IPS DF 6.9 (cell line): Measurements from ENCODE around the gene ABHD8.

Source experiments
- DNase-seq: peaks from one replicate; pipeline ENCODE4 v3.0.0-alpha.2; 2013; ENCODE audit warnings: low read depth, low spot score
- H3K27ac ChIP-seq: one replicate; pipeline ENCODE4 v1.5.1; 2013; ENCODE audit warnings: low read length, control low read depth
- H3K27me3 ChIP-seq: 2 replicates; pipeline ENCODE4 v1.6.1; 2013; ENCODE audit warnings: mild to moderate bottlenecking, low read length; ENCODE audit not compliant: control insufficient read depth, insufficient read depth
- H3K36me3 ChIP-seq: 2 replicates; pipeline ENCODE4 v1.6.1; 2013; ENCODE audit warnings: low read length; ENCODE audit not compliant: control insufficient read depth, insufficient read depth
- H3K4me1 ChIP-seq: 2 replicates; pipeline ENCODE4 v1.6.1; 2013; ENCODE audit warnings: low read length; ENCODE audit not compliant: control insufficient read depth, insufficient read depth
- H3K4me3 ChIP-seq: 2 replicates; pipeline ENCODE4 v1.5.1; 2013; ENCODE audit warnings: mild to moderate bottlenecking, low read length
- H3K9me3 ChIP-seq: 2 replicates; pipeline ENCODE4 v1.6.1; 2013; ENCODE audit warnings: low read length, inconsistent platforms; ENCODE audit not compliant: control insufficient read depth, insufficient read depth
- WGBS: extraction: QIAGEN DNeasy Blood & Tissue Kit; methylation state at CpG from one replicate; pipeline ENCODE4 v1.1.7; 2013; ENCODE audit warnings: mixed read lengths, missing lambda C conversion rate; ENCODE audit not compliant: insufficient read length, insufficient coverage; 5-methylcytosine and 5-hydroxymethylcytosine counted together

ABHD8 gene

DNA sequence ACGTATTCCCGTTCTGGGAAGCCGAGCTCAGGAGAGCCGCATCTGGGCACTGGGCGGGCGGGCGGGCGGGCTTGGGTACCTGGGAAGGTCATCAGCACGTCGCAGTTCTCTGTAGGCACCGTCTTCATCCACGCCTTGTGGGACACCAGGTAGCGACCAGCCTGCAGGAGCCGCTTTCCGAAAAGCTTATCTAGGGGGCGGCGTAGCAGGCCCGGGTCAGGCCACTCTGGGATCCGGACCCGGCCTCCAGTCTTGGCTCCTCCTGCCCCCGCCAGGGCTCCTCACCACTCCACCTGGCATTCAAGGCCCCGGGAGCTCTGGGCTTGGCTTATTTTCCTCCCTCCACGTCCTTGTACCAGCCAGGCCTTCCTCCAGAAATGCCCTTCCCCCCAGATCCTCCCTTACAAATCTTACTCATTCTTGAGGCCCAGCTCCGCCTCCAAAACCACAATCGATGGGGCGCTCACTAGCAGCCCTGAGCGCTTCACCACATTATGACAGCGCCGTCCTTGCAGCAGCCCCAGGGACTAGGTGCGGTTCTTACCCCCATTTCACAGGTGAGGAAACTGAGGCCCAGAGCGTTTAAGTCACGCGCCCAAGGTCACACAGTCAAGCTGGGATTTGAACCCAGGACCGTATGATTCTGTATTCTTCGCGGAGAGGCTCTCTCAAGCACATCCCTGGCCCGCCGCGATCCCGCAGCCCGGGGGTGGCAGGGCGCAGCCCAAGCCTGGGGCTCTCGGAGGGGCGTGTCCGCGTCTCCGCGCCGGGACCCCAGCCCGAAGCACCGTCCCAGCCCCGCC lies 30.6 kb upstream of the ABHD8 start:
- no peaks in the 10 kb centered on the region for H3K9me3 ChIP-seq
- H3K4me1 ChIP-seq, result peaks cover 9% of the 10 kb centered on the region; the same call in 1 of the 2 replicates
- no peaks in the 10 kb centered on the region for H3K27me3 ChIP-seq
- DNase-seq, result no peak
- H3K36me3 ChIP-seq, result no peaks in the 10 kb centered on the region
- H3K27ac ChIP-seq, result no peak overlapping the region
- WGBS, result no CpG with 5 or more reads among the region's 52 CpGs
- H3K4me3 ChIP-seq, result peak overlapping the region; percentile 79

DNA sequence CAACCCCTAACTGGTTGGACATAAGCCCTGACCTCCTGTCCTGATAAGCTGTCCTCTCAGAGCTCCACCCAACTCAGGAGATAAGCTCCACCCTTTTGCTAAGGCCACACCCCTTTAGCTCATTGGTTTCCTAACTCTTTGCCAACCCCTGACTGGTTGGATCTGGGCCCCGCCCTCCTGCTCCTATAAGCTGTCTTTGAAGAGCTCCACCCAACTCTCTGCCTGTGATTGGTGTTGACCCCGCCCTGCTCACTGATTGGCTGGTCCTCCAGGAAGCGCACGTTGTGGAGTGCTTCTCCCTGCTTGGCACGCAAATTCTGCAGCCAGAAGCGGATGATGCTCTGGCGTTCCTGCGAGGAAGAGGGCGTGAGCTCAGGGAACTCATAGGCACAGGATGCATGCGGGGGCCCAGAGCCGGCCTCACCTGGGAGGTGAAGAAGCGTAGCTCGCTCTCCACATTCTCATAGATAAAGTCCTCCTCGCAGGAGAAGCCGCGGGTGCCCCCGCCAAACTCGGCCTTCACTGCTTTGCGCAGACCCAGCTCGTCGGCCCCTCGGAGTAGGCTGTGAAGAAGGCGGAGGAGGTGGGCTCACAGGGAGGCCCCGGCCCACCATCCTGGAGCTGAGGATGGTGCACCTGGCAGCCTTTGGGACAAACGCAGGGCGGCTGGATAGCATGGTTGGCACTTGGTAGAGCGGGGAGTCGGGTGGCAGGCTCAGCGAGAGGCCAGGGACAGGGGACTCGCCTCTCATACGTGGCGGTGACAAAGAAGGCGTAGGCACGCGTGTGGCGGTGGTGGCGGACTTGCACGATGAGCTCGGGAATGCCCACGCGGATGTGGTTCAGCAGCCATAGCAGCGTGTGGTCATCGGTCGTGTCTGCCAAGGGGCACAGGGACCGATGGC lies 29.7 kb upstream of the ABHD8 start:
- DNase-seq, result no peak
- Histone ChIP-seq H3K4me1 (peaks cover 5% of the 10 kb centered on the region; the same call in 1 of the 2 replicates), H3K27me3 (no peaks in the 10 kb centered on the region), H3K36me3 (no peaks in the 10 kb centered on the region), H3K27ac (no peak overlapping the region), H3K9me3 (no peaks in the 10 kb centered on the region), H3K4me3 (no peak overlapping the region)
- WGBS, result no CpG with 5 or more reads among the region's 45 CpGs

DNA sequence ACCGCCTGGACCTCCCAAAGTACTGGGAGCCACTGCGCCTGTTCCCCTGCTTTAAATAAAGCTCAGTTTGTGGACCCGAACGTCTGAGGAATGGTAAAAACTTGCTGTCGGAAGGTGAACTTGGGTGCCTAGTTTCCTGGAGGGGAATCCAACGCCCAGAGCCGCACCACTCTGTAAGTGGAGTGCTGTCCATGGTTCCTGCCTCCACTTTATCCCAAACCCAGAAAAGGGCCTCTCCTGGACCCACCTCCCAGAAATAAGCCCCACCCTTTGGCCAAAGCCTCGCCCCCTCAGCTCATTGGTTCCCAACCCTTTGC lies 29.1 kb upstream of the ABHD8 start:
- H3K36me3 ChIP-seq, result no peaks in the 10 kb centered on the region
- peaks cover 6% of the 10 kb centered on the region; the same call in 1 of the 2 replicates for H3K4me1 ChIP-seq
- H3K4me3 ChIP-seq, result no peak overlapping the region
- no peaks in the 10 kb centered on the region for H3K27me3 ChIP-seq
- no peaks in the 10 kb centered on the region for H3K9me3 ChIP-seq
- WGBS, result no CpG with 5 or more reads among the region's 8 CpGs
- no peak overlapping the region for H3K27ac ChIP-seq
- no peak for DNase-seq

DNA sequence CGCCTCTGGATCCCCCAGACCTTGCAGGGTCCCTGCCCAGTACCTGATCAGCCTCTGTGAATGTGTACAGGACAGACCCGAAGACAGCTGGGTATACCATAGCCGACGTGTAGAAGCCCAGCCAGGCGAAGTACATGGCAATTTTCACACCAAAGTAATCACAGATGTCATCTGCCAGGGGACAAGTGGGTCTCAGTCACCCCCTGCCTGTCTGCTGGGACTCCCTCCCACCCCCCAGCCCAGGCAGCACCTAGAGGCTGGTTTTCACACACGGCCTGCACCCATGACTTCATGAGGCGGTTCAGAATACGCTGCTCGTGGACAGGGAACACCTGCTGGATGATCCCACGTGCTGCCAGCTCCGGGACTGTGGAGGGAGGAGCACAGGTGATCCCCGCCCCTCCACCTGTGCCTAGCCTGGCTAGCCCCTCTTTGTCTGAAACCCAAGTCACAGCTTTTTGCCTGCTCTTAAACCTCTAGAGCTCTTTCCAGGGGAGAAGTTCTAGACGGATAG lies 27.9 kb upstream of the ABHD8 start:
- Histone ChIP-seq H3K27ac (no peak overlapping the region), H3K27me3 (no peaks in the 10 kb centered on the region), H3K9me3 (no peaks in the 10 kb centered on the region), H3K4me3 (no peak overlapping the region), H3K36me3 (no peaks in the 10 kb centered on the region; the same call in 1 of the 2 replicates), H3K4me1 (peaks cover 13% of the 10 kb centered on the region)
- DNase-seq, result no peak
- WGBS, result no CpG with 5 or more reads among the region's 13 CpGs

DNA sequence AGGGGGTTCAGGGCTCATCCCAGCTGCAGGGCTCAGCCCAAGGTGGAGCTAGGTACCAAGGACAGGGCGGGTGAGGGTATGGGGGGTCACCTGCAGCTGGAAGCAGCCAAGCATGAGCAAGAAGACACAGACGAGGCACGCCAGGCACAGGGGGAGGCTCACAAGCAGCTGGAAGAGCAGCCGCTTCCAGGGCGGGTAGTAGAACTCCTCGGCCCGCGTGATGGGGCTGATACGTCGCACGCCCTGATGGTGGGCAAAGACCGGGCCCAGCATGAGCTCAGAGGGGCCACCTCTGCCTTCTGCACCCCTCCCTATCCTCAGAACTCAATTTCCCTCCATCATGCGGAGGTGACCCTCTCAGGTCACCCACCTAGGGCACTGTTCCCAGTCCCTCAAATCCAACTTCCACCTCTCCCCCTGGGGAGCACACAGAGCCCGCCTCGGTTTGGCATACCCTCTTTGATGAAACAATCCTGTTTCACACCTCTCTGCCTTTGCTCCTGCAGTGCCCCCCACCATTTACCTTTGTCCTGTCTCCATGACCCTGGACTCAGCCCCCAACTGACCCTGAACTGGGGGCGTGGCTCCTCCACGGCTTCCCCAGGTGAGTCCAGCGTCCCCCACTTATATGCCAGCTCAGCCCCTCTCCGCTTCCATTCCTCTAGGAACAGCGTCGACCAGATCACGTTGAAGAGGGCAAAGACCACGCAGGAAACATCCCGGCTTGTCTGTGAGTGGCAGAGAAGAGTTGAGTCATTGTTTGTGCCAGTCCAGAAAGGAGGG lies 27.2 kb upstream of the ABHD8 start:
- H3K9me3 ChIP-seq, result no peaks in the 10 kb centered on the region
- no peak overlapping the region for H3K27ac ChIP-seq
- no peaks in the 10 kb centered on the region for H3K27me3 ChIP-seq
- peaks cover 13% of the 10 kb centered on the region for H3K4me1 ChIP-seq
- WGBS, result no CpG with 5 or more reads among the region's 24 CpGs
- no peak for DNase-seq
- H3K4me3 ChIP-seq, result no peak overlapping the region
- no peaks in the 10 kb centered on the region; the same call in 1 of the 2 replicates for H3K36me3 ChIP-seq

DNA sequence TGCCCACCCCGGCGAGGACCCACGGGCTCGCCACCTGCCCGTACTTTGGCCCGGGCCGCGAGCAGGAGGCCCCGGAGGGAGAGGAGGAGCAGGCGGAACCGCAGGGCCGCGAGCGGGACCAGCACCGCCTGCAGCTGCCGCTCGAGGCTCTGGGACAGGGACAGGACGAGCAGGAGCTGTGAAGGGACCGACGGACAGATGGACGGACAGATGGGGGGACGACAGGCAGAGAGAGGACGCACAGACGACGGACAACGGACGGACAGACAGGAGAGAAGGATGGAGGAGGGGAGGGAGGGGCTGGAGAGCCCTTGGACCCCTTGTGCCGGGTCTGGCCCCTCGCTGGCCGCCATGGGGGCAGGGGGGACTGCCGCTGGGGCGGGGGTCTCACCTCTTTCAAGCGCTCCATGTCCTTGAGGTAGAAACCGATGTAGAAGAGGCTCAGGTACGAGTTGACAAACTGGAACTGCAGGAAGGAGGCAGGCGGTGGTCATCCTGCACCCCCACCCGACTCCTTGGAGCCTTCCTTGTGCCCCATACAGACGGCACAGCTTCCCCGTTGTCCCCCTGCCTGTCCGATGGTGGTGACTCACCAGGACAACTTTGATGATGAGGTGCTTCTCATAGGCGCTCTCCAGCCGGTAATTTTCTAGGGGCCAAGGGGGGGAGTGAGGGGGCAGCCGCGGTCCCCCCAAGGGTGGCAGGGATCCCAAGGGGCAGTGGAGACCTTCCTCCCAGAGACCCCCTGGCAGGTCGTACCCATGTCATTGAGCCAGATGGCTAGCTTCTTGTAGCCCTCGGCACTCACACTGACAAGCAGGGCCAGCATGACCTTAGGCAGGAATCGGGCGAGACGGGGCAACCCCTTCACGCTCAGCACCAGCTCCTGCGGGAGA lies 26.4 kb upstream of the ABHD8 start:
- peaks cover 13% of the 10 kb centered on the region for H3K4me1 ChIP-seq
- H3K27ac ChIP-seq, result no peak overlapping the region
- no peak for DNase-seq
- WGBS, result no CpG with 5 or more reads among the region's 51 CpGs
- no peaks in the 10 kb centered on the region for H3K9me3 ChIP-seq
- no peaks in the 10 kb centered on the region for H3K27me3 ChIP-seq
- peaks cover 4% of the 10 kb centered on the region for H3K36me3 ChIP-seq
- H3K4me3 ChIP-seq, result peak overlapping the region; percentile 34; the same call in 1 of the 2 replicates

DNA sequence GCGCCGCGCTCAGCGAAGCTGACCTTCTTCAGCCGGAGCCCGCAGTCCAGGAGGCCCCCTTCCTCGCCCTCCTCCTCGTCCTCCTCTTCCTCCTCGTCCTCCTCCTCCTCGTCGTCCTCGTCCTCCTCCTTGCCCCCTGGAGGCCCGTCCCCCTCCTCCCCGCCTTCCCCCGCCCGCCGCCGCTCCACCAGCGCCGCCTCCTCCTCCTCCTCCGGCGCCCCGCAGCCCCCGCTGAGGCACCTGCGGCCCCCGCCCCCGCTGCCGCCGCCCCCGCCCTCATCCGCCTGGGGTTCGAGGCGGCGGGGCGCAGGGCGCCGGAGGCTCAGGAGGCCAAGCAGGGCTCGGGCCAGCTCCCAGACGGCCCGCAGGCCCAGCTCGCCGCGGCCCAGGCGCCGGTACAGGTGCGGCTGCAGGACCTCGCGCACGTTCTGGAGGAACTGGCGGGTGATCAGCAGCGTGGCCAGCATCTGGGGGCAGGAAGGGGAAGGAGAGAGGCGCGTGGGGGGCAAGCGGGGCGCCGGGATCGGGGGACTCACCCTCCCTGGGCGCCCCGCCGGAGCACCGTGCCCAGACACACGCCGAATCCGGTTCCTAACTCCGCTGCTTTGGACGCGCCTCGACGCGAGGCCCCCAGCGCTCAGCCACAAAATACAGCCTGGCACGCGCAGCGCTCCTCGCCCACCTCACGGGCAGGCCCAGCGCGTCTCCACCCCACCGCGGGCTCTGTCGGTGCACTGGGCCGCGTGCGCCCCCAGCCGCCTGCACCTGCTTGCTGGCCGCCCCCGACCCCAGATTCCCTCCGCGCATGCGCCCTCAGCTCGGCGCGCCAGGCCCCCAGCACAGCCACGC lies 25.5 kb upstream of the ABHD8 start:
- H3K9me3 ChIP-seq, result no peaks in the 10 kb centered on the region
- H3K4me1 ChIP-seq, result peaks cover 13% of the 10 kb centered on the region
- H3K36me3 ChIP-seq, result peaks cover 4% of the 10 kb centered on the region
- H3K27ac ChIP-seq, result no peak overlapping the region
- H3K27me3 ChIP-seq, result no peaks in the 10 kb centered on the region
- peak overlapping the region; percentile 53; the same call in 1 of the 2 replicates for H3K4me3 ChIP-seq
- no peak for DNase-seq
- WGBS, result no CpG with 5 or more reads among the region's 94 CpGs

DNA sequence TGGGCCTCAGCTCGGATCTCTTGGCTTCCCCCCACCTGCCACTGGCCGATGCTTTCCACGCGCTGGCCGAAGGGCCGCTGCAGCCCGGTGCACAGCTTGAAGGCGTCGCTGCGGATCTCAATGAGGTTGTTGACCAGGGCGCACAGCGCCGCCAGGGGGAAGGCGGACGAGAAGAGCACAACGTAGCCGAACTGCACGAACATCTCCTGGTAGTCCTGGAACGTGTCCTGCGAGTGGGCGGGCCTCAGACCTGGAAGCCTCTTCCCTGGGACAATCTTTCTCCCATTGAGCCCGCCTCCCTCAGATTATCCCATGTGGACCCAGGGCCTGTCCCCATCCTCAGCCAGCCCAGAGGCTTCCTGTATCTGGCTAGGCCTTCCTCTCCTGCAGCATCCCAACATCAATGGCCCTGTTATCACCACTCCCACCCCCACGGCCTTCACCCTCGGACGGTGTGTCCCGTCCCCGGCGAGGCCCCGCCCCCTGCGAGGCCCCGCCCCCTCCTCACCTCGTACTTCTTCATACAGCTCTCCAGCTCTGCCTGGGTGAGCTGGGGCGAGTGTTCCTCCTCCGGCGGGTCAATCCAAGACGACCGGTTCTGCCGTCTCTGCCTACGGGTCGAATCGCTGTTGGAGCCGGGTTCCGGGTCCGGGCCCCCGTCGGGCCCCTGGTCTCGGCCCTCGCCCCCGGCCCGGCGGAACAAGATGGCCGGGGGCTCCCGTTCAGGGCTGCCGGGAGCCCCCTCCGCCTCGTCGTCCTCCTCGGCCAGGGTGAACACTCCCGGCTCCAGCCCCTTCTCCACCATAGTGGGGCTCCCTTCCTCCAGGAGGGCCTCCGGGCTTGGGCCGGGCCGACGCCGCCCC lies 24.7 kb upstream of the ABHD8 start:
- H3K9me3 ChIP-seq, result no peaks in the 10 kb centered on the region
- peak overlapping the region; percentile 53; the same call in 1 of the 2 replicates for H3K4me3 ChIP-seq
- H3K27ac ChIP-seq, result no peak overlapping the region
- H3K4me1 ChIP-seq, result peaks cover 13% of the 10 kb centered on the region
- DNase-seq, result no peak
- H3K36me3 ChIP-seq, result peaks cover 4% of the 10 kb centered on the region
- H3K27me3 ChIP-seq, result no peaks in the 10 kb centered on the region
- no CpG with 5 or more reads among the region's 64 CpGs for WGBS
